Dermis blood vessel endothelial cell (primary cell): Measurements from ENCODE around the gene PPP2R5D. TPM values are rescaled to one million over a fixed set of nuclear protein-coding genes. Genes with fewer than 3 reads are reported as not detected.

Source experiments
- DNase-seq: peaks from one replicate; pipeline ENCODE4 v3.0.0; 2010
- total RNA-seq: library from RNA; depleted of rRNA; stranded (reverse); fragments of >200 nt; gene quantifications from 2 replicates; pipeline ENCODE4 v1.2.3, GENCODE V29; 2014

The PPP2R5D gene
- total RNA-seq, 1 donor from 2014 or later: 37.3 TPM

DNA sequence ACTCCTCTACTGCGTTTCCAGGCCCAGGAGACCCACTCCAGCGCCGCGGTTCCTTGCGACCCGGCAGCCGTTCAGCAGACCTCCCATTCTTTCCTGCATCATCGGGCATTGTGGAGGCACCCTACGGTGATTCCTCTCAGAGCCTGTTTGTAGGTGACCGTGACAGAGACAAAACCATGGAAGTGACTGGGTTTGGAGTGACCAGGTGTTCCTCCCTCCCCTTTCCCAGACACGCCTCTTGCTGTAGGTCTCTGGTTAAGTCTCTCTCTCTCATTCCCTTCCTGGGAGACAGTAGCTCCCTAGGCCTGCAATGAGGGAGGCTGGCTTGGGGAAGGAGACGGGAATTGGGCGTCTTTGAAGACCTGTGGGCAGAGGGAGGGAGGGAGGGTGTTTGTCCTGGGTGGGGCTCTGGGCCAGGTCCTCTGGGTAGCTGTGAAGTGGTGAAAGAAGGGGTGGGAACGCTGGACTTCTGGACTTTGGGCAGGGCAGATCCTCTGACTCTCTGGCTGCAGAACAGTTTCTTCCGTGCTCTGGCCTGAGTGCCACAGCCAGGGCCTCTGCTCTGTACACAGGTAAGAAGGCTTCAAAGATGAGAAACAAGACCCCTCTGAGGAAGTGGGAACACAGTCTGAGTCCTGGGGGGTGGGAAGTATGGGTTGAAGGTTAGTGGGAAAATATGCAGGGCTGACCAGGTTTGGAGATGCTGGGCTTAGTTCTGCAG, 75.8 kb downstream of the PPP2R5D start:
- DNase-seq: no peak

DNA sequence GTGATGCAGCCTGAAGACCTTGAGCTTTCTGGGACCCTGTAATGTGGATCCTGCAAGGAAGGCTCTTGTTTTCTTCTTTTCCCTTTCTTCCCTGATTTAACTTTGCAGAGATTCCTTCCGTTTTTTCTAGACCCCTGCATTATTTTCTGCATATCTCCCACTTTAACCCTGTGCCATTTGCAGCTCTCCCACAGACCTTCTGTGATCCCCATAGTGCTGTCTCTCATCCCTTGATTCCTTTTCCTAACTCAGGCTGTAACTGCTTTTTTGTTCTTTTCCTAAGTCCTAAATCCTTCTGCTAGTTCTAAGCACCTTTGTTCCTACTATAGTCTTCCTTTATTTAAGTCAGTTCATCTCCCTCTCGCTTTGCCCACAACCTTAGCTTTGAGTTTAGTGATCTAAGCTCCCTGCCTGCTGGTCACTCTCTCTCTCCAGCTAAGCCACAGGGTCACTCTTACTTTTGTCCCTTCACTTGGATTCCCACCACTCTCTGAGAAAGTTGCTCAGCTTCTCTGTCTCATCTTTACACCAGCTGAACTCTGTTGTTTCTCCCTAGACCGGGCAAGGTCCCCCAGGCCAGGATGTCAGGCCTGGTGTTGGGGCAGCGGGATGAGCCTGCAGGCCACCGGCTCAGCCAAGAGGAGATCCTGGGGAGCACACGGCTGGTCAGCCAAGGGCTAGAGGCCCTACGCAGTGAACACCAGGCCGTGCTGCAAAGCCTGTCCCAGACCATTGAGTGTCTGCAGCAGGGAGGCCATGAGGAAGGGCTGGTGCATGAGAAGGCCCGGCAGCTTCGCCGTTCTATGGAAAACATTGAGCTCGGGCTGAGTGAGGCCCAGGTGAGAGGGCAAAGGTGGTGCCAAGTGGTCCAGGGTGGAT, 76.6 kb downstream of the PPP2R5D start:
- no peak for DNase-seq

DNA sequence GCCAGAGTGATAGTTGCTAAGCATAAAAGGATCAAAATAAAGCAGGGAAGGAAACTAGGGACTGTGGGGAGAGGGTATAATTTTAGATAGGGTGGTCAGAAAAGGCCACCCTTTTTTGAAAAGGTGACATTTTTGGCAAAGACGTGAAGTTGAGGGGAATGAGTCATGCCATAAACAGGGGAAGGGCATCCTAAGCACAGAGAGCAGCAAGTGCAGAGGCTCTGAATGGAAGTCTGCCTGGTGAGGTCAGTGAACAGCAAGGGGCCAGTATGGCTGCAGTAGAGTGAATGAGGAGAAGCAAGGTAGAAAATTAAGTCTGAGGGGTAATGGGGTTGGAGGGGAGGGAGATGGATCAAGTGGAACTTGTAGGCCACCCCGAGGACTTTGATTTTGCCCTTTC, 77.5 kb downstream of the PPP2R5D start:
- DNase-seq: no peak

Other genes starting within 250 kb of the PPP2R5D start
- 41.9 and 53.4 TPM in 2 replicates for gene TBCC, start 238.5 kb upstream of the PPP2R5D start, total RNA-seq
- 4.9 and 6.8 TPM in 2 replicates for gene BICRAL, start 202.5 kb upstream of the PPP2R5D start, total RNA-seq
- gene RPL7L1, start 105.0 kb upstream of the PPP2R5D start, total RNA-seq: 150 and 174 TPM in 2 replicates
- not detected in 2 replicates for gene PTCRA, start 68.5 kb upstream of the PPP2R5D start, total RNA-seq
- 36.1 and 43.4 TPM in 2 replicates for gene CNPY3, start 55.1 kb upstream of the PPP2R5D start, total RNA-seq
- 0.23 TPM in 1 of 2 replicates, not detected in the other for gene GNMT, start 23.8 kb upstream of the PPP2R5D start, total RNA-seq
- 19.1 and 45.8 TPM in 2 replicates for gene PEX6, start 5.4 kb upstream of the PPP2R5D start, total RNA-seq
- 33.6 and 52.9 TPM in 2 replicates for gene MEA1, start 29.4 kb downstream of the PPP2R5D start, total RNA-seq
- gene KLHDC3, start 29.7 kb downstream of the PPP2R5D start, total RNA-seq: 134 and 173 TPM in 2 replicates
- gene RRP36, start 37.1 kb downstream of the PPP2R5D start, total RNA-seq: 100 and 147 TPM in 2 replicates
- 38.9 and 39.5 TPM in 2 replicates for gene CUL7, start 69.3 kb downstream of the PPP2R5D start, total RNA-seq
- 18.5 and 19.4 TPM in 2 replicates for gene MRPL2, start 74.9 kb downstream of the PPP2R5D start, total RNA-seq
- gene KLC4, start 75.1 kb downstream of the PPP2R5D start, total RNA-seq: 17.3 and 19.9 TPM in 2 replicates
- gene PTK7, start 91.7 kb downstream of the PPP2R5D start, total RNA-seq: 23.0 and 29.9 TPM in 2 replicates
- gene SRF, start 186.7 kb downstream of the PPP2R5D start, total RNA-seq: 16.5 and 19.7 TPM in 2 replicates
- gene CUL9, start 197.6 kb downstream of the PPP2R5D start, total RNA-seq: 25.9 and 33.8 TPM in 2 replicates
- gene DNPH1, start 244.9 kb downstream of the PPP2R5D start, total RNA-seq: 29.0 and 31.5 TPM in 2 replicates